HG03108 (cell line): Measurements from ENCODE around the gene DLG4.

Experiments
- ATAC-seq: cut with Tn5 transposase; IDR thresholded peaks from one replicate; pipeline ENCODE4 v1.9.1; 2021; ENCODE audit warnings: moderate library complexity; ENCODE audit not compliant: unreplicated experiment

Gene DLG4

GRCh38 chr17:7215652-7216180, 3.9 kb downstream of the DLG4 start:
- no peak for ATAC-seq

- no peak for ATAC-seq
Observed at GRCh38 chr17:7215136-7215638, 4.4 kb downstream of the DLG4 start.

GRCh38 chr17:7214300-7215135, 5.1 kb downstream of the DLG4 start:
- ATAC-seq = peak; percentile 68

- ATAC-seq = peak; percentile 4
Observed at GRCh38 chr17:7213895-7214299, 5.7 kb downstream of the DLG4 start.

GRCh38 chr17:7211491-7212273, 8.0 kb downstream of the DLG4 start:
- no peak for ATAC-seq

- ATAC-seq = no peak
Observed at GRCh38 chr17:7208754-7209460, 10.7 kb downstream of the DLG4 start.

GRCh38 chr17:7208027-7208571, 11.5 kb downstream of the DLG4 start:
- no peak for ATAC-seq

GRCh38 chr17:7207120-7208001, 12.3 kb downstream of the DLG4 start:
- ATAC-seq = no peak

- no peak for ATAC-seq
Observed at GRCh38 chr17:7205561-7205960, 14.1 kb downstream of the DLG4 start.

GRCh38 chr17:7204828-7205461, 14.7 kb downstream of the DLG4 start:
- peak; percentile 71 for ATAC-seq

GRCh38 chr17:7204336-7204735, 15.3 kb downstream of the DLG4 start:
- ATAC-seq = no peak

GRCh38 chr17:7203391-7203790, 16.2 kb downstream of the DLG4 start:
- no peak for ATAC-seq

GRCh38 chr17:7196651-7197401, 22.8 kb downstream of the DLG4 start:
- ATAC-seq = no peak

GRCh38 chr17:7195971-7196370, 23.7 kb downstream of the DLG4 start:
- ATAC-seq = no peak

GRCh38 chr17:7192271-7192937, 27.2 kb downstream of the DLG4 start:
- ATAC-seq = no peak

GRCh38 chr17:7191571-7192270, 27.9 kb downstream of the DLG4 start:
- ATAC-seq = no peak

- no peak for ATAC-seq
Observed at GRCh38 chr17:7191069-7191468, 28.6 kb downstream of the DLG4 start.
